NCI-H2081 (cell line): ENCODE measurements around the gene ATP9B.
A peak's percentile ranks its signal among the peaks of the same experiment; 100 is the strongest.
"Not testable (repeated sequence)": the region's sequence is repeated elsewhere in the genome, so short reads cannot be mapped to it uniquely, and the experiment has no call there.

Experiments used
- DNase-seq, 2 experiments: peaks; one replicate each; lab custom pipeline; 2025; lab: John Stamatoyannopoulos, UW

ATP9B gene

DNA sequence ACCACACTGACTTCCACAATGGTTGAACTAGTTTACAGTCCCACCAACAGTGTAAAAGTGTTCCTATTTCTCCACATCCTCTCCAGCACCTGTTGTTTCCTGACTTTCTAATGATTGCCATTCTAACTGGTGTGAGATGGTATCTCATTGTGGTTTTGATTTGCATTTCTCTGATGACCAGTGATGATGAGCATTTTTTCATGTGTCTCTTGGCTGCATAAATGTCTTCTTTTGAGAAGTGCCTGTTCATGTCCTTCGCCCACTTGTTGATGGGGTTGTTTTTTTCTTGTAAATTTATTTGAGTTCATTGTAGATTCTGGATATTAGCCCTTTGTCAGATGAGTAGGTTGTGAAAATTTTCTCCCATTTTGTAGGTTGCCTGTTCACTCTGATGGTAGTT is 216.0 kb downstream of the ATP9B start:
- DNase-seq, result not testable (repeated sequence)

- not testable (repeated sequence) for DNase-seq
These were observed 221.2 kb downstream of the ATP9B start for GRCh38 chr18:79290409-79290808.

DNA sequence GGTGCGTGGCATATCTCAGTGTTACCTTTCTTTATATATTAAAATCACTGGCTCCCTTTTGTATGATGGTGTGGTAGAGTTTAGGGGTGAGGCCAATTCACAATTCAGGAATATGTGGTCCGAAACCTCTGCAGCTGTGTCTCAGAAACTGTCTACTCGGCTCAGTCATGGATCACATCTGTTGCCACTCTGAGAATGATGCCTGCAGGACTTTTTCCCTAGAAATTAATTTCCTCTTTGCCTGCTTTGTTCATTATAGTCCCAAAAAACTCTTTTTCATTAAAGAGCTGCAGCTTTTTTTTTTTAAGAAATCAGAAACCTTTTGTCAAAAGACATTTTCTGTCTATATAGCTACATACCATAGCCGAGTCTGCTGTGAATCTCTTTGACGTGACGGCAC is 221.7 kb downstream of the ATP9B start:
- no peak for DNase-seq

DNA sequence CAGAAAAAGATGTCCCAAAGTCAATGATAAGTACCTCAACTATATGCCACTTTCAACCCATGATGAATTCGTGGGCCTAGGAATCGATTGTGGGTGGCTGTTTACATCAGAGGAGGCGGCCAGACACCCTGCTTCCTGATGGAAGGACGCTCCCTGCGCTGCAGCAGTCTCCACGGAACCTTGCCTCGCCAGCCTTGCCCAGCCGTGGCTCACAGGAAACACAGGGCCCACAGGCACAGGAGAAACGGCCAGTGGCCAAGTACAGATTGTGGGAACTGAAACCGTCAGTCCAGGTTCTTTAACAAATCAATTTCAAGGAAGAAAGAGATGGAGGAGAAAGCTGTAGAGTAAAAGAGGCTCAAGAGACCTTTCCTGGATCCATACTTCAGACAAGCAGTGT is 225.0 kb downstream of the ATP9B start:
- no peak for DNase-seq

DNA sequence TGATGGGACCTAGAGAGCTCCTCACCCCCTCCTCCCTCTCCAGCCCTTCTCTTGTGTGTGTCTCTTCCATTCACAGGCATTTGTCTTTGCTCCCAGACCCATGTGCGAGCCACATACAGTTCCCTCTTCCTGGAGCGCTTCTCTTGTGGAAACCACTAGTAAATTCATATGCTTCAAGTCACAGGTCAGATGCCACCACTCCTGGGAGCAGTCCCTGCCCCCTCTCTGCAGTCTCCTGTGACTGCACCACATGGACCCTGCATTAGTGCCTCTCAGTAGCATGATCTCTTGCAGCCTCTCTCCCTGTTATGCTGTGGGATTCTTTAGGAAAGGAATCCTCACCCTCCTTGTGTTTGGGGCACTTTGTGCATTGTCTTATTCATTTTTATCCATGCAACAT is 230.1 kb downstream of the ATP9B start:
- DNase-seq, result no peak

DNA sequence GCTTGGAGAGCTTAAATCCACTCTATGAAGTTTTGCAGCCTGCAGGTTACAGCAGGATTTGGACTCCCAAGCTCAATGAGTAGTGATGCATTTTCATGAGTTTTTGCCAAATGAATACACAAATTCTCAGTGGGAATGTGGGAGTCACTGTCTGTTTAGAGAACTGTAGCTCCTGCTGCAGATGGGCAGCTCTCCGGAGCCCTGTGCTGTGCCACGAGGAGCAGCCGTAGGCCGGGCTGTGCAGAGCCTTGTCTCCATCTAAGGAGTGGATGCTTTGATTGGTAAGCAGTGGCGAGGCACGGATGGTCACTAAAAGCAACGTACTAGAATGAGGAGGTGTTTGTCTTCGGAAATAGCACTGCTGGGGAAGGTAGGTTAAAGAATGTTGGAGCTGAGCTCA is 230.5 kb downstream of the ATP9B start:
- no peak for DNase-seq

DNA sequence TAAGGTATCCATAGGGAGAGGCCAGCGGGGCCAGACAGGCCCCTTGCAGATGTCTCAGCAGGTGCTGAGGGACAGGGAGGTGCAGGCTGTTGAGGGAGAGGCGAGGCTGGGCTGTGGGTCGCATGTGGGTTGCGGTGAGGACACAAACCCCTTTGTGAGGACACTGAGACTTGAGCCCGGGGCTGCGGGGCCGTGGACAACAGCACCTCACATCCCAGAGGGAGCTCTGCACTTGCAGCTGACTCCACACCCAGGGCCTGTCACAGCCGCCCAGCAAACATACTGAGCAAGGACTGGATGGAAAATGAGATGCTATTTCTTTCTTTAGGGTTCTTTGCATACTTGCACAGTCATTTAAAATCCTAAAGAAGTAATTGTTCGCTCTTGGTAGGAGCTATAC is 231.2 kb downstream of the ATP9B start:
- no peak for DNase-seq

DNA sequence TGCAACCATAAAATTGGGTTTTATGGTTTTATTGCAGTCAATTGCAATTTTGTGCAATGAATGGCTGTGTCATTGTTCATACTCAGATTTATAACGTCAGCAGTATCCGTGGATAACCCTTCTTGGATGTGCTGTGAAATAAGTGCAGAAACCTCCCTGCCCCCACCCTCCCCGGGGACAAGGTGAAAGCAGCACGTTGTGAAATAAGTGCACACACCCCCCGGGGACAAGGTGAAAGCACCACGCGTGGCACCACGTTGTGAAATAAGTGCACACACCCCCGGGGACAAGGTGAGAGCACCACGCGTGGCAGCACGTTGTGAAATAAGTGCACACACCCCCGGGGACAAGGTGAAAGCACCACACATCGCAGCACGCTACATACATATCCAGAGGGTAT is 232.9 kb downstream of the ATP9B start:
- no peak for DNase-seq

- no peak for DNase-seq
These were observed 236.7 kb downstream of the ATP9B start for GRCh38 chr18:79305911-79306310.

GRCh38 chr18:79309614-79310358 is 240.6 kb downstream of the ATP9B start:
- no peak for DNase-seq

DNA sequence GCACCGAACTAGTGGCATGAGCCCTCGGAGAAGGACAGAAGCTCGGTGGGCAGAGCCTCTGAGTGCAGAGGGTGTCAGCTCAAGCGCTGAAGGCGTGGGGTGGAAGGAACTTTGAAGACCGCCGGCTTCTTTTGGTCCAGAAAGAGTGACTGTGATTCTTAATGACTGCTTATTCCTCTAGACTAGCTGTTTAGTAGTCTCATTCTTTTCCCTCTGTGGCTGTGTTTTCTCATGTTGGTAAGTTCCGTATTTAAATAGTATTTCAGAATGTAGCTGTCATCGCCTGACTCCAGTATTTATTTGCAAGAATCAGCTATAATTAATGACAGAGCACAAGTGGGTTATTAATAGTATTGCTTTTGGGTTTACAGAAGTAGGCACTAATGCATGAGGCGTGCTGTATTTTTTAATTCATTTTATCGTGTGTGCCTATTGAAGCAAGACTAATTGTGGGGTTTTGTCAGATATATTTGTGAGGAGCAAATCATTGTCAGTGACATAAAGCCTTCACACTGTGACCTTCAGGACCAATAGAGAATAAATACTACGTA is 245.7 kb downstream of the ATP9B start:
- DNase-seq, result no peak

- DNase-seq, result peak in 1 of 2 experiments; percentile 17
These were observed 246.4 kb downstream of the ATP9B start for GRCh38 chr18:79315596-79315995.

DNA sequence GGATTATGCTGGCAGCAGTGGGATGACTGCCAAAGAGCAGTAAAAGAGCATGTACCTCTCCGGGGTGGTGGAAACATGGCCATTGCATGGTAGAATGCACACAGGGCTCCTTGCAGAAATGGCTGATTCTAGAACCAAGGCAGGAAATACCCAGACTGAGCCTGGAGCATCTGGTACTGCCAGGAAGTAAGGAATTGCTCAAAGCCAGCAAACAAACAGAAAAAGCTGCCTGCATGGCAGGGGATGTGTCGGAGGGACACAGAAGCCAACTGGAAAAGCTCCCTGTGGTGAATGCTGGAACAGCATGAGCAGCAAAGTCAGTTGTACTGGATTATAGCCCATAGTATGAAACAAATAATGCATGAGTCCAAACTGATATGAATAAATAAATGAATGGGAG is 248.5 kb downstream of the ATP9B start:
- peak in 1 of 2 experiments; percentile 57 for DNase-seq

DNA sequence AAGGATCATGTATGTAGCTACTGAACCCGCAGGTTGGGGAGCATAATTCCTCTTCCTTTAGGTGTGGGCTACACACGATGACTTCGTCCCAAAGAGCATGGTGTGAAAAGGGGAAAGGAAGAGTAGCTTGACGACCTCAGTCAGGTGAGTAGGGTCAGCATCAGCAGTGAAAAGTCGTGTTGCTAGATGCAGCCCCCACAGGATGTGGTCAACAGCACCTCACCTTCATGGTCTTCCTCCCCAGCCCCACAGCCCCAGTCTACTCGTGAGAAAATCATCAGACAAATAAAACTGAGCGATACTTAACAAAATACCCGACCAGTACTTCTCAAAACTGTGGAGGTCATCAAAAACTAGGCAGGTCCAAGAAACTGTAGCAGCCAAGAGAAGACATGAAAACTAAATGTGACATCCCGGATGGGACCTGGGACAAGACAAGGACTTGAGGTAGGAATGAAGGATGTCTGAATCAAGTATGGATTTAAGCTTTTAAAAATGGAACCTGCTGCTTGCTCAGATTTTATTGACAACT is 249.0 kb downstream of the ATP9B start:
- DNase-seq, result no peak

DNA sequence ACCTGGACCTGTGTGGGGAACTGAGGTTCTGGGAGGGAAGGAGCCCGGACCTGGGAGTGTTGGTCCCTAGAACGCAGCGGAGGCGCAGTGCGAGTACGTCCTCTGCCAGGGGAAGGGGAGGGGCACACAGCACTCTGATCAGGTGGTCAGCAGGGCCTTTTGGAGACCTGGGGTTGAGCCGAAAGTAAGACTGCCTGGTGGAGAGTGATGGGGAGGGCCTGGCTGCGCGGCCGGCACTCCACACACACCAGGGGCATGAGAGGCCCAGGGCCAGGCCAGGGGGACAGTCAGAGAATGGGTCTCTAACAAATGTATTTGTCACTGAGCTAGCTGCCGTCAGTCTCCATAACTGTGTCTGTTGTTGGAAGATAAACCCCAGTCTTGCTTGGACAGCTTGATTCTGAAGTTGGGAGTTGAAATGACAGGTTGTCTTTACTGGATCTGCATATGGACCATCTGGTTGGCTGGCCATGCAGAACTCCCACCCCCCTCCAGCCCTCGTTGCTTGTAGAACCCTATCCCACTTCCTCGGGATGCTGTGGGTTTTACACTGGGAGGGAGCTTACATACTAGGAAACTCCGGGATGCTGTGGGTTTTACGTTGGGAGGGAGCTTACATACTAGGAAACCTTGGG is 251.1 kb downstream of the ATP9B start:
- DNase-seq, result no peak

- DNase-seq, result peak in 1 of 2 experiments; percentile 43
These were observed 252.6 kb downstream of the ATP9B start for GRCh38 chr18:79321625-79322405.

- DNase-seq, result no peak
These were observed 253.2 kb downstream of the ATP9B start for GRCh38 chr18:79322441-79322840.

GRCh38 chr18:79323471-79323870 is 254.3 kb downstream of the ATP9B start:
- DNase-seq, result no peak

DNA sequence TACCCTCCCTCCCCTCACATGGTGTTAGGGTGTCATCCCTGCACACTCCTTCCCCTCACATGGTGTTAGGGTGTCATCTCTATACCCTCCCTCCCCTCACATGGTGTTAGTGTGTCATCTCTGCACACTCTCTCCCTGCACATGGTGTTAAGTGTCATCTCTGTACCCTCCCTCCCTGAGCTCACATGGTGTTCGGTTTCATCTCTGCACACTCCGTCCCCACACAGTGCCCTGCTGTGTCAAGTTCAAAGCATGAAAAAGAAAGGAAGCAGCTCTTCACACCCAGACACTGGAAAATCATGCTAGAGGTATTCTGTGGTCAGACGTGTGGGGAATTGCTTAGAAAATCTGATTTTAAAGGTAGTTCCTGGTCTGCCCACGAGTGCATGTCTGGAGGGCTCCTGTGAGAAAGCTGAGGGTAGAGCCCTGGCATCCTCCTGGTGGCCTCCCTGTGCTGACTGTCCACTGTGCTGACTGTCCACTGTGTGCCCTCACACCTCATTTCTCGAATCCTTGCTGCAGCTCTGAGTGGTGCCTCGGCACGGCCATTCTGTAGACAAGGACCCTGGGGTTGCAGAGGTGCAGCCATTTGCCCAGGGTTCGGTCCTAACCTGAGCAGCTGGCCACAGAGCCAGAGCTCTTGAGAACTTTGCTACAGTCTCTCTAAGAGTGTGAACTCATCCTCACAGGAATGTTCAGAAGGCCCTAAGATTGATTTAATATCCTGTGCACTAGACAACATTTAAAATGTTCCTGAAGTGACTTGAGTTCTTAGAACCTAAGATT is 257.4 kb downstream of the ATP9B start:
- DNase-seq, result no peak

GRCh38 chr18:79327199-79327721 is 258.1 kb downstream of the ATP9B start:
- no peak for DNase-seq

GRCh38 chr18:79327915-79328314 is 258.7 kb downstream of the ATP9B start:
- not testable (repeated sequence) for DNase-seq
